IMR-90 (cell line): Measurements from ENCODE around the gene LY86. TPM values are rescaled to one million over a fixed set of nuclear protein-coding genes. Genes with fewer than 3 reads are reported as not detected.
A peak's percentile ranks its signal among the peaks of the same experiment; 100 is the strongest.

ENCODE experiments used
- CHD1 ChIP-seq: IDR thresholded peaks from 2 replicates; pipeline ENCODE4 v1.6.1; 2012; ENCODE audit warnings: low read depth, low read length, improper control_type of control experiment
- MAFK ChIP-seq: IDR thresholded peaks from 2 replicates; pipeline ENCODE4 v1.6.1; 2012; ENCODE audit warnings: low read depth, low read length, improper control_type of control experiment
- MAZ ChIP-seq: IDR thresholded peaks from 2 replicates; pipeline ENCODE4 v1.6.1; 2012; ENCODE audit warnings: low read depth, mild to moderate bottlenecking, low read length, improper control_type of control experiment, moderate library complexity, borderline replicate concordance
- RAD21 ChIP-seq: IDR thresholded peaks from 2 replicates; pipeline ENCODE4 v1.6.1; 2012; ENCODE audit warnings: low read length, improper control_type of control experiment
- RCOR1 ChIP-seq: IDR thresholded peaks from 2 replicates; pipeline ENCODE4 v1.6.1; 2012; ENCODE audit warnings: mild to moderate bottlenecking, low read length, improper control_type of control experiment; ENCODE audit not compliant: insufficient replicate concordance
- SMC3 ChIP-seq: fragments of 150-350 bp; IDR thresholded peaks from 2 replicates; pipeline ENCODE4 v1.6.1; 2016; ENCODE audit warnings: low read depth, mild to moderate bottlenecking, antibody characterized with exemption, low read length, moderate library complexity
- polyA plus RNA-seq, 3 experiments: library from polyadenylated mRNA; depleted of rRNA; stranded (reverse); fragments of >200 nt; gene quantifications; 2 replicates each; pipeline ENCODE4 v1.2.3, GENCODE V29; 2012; ENCODE audit warnings: low replicate concordance in 1 of 3
- total RNA-seq: library from RNA; depleted of rRNA; stranded (reverse); fragments of >200 nt; gene quantifications from 2 replicates; pipeline ENCODE4 v1.2.3, GENCODE V29; 2012

The LY86 gene
- total and polyA plus RNA-seq, 2 of the 4 experiments (the other 2 are of a cell fraction): not detected

DNA sequence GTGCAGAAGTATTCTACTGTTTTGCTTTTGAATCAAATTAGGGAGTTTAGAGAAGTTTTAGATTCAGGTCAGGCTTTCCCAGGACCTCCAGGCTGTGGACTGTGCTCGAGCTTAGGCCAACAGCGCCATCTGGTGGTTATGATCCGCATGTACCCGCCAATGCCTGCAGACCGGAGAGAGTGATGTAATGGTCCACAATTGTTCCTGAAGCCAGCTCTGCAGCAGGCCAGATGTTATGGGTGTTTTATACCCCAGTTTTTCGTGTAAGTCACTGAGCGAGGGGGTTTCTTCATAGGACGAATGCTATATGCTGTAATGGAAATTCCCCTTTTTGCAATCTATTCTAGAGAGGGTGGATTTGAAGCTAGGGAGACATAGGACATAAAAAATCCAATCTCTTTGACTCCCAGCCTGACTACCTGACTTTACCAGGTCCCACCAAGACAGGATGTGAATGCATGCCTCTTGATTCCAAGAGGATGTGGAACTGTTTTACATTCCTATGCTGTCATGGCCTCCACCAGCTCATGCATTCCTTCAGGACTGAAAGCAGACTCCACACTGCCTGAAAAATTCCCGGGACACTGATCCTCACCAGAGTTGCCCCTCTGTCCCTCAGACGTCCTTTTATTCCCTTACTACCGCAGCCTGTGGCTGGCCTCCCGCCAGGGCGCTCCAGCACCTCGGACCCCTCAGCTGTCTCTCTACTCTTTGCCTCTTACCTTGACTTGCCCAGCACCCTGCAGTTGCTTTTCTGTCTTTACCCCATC is 41.2 kb upstream of the LY86 start (continued):
- peak; percentile 77 for TF ChIP-seq SMC3
- no peak for TF ChIP-seq MAZ
- no peak for TF ChIP-seq RCOR1
- TF ChIP-seq MAFK: no peak
- peak; percentile 91 for TF ChIP-seq RAD21
- no peak; the same call in 1 of the 2 replicates for TF ChIP-seq CHD1
